Endothelial cell of umbilical vein (primary cell): Measurements from ENCODE around the gene SPACDR. TPM values are rescaled to one million over a fixed set of nuclear protein-coding genes. Genes with fewer than 3 reads are reported as not detected.

ENCODE experiments used
- BruUV-seq: library from RNA; stranded (reverse); fragments of 400-500 nt; replicated peaks from 2 replicates; lab custom pipeline; 2021; lab: Mats Ljungman, UMichigan
- CTCF ChIA-PET: fragments of 300-600, 350-600 bp; sonication (Branson Sonifier 250); formaldehyde crosslinking; loops from one replicate; lab custom pipeline; 2021; ENCODE audit warnings: antibody characterized with exemption, inconsistent platforms; lab: Charles Lee
- POLR2A ChIA-PET: fragments of 300-600, 350-600 bp; sonication (Branson Sonifier 250); formaldehyde crosslinking; loops from one replicate; lab custom pipeline; 2021; ENCODE audit warnings: antibody characterized with exemption, inconsistent platforms; lab: Charles Lee
- DNase-seq: peaks from one replicate; pipeline ENCODE4 v3.0.0-alpha.2; 2011; ENCODE audit warnings: low read depth, low spot score
- FAIRE-seq: peaks from 2 replicates; lab custom pipeline; 2011; peaks lifted over from hg19 to GRCh38; lab: Jason Lieb, UNC
- H2AFZ ChIP-seq: 2 replicates; pipeline ENCODE4 v1.6.0; 2012; ENCODE audit warnings: low read depth, low read length, control low read depth, inconsistent platforms
- H3K27ac ChIP-seq: 2 replicates; pipeline ENCODE4 v1.5.1; 2011; ENCODE audit warnings: low read depth, mild to moderate bottlenecking, control low read depth, low read length, moderate library complexity; ENCODE audit not compliant: insufficient read depth
- H3K27me3 ChIP-seq, 2 experiments: 2 replicates each; pipeline versions ENCODE4 v1.6.0 to v1.6.1; 2011; ENCODE audit warnings: low read length in 2 of 2, mixed read lengths in 1 of 2; ENCODE audit not compliant: control insufficient read depth in 2 of 2, insufficient read depth in 2 of 2
- H3K36me3 ChIP-seq, 2 experiments: 2 replicates in 1 of 2; 3 replicates in 1 of 2; pipeline ENCODE4 v1.5.1; 2011; ENCODE audit warnings: low read length in 2 of 2, mild to moderate bottlenecking in 1 of 2, moderate library complexity in 1 of 2; ENCODE audit not compliant: control insufficient read depth in 2 of 2, insufficient read depth in 2 of 2; ENCODE audit errors: extremely low read depth in 1 of 2
- H3K4me1 ChIP-seq: 3 replicates; pipeline ENCODE4 v1.5.1; 2011; ENCODE audit warnings: mild to moderate bottlenecking, low read length; ENCODE audit not compliant: control insufficient read depth, insufficient read depth; ENCODE audit errors: extremely low read depth
- H3K4me2 ChIP-seq: 2 replicates; pipeline ENCODE4 v1.6.1; 2011; ENCODE audit warnings: low read length, control low read depth, mixed read lengths; ENCODE audit not compliant: insufficient read depth
- H3K4me3 ChIP-seq, 3 experiments: fragments of 200-600 bp in 1 of 3; sonication (generic), shearing (Covaris generic) in 1 of 3; replicated peaks in 1 of 3; 2 replicates each; pipeline ENCODE4 v1.5.1; 2011 to 2016; ENCODE audit warnings: control low read depth in 3 of 3, low read length in 3 of 3, mild to moderate bottlenecking in 2 of 3, inconsistent platforms in 1 of 3, low read depth in 1 of 3, moderate library complexity in 1 of 3; ENCODE audit not compliant: insufficient read depth in 1 of 3
- H3K79me2 ChIP-seq: 2 replicates; pipeline ENCODE4 v1.6.0; 2012; ENCODE audit warnings: low read length, inconsistent platforms; ENCODE audit not compliant: control insufficient read depth, insufficient read depth
- H3K9ac ChIP-seq: replicated peaks from 2 replicates; pipeline ENCODE3; 2011; ENCODE audit warnings: low read length, control low read depth; ENCODE audit not compliant: insufficient read depth; ENCODE audit errors: extremely low read depth
- H3K9me1 ChIP-seq: replicated peaks from 3 replicates; pipeline ENCODE4 v1.6.0; 2011; ENCODE audit warnings: mild to moderate bottlenecking, low read length; ENCODE audit not compliant: control insufficient read depth, insufficient read depth; ENCODE audit errors: extremely low read depth
- H3K9me3 ChIP-seq: replicated peaks from 2 replicates; pipeline ENCODE4 v1.5.1; 2012; ENCODE audit warnings: low read length, inconsistent platforms; ENCODE audit not compliant: control insufficient read depth, insufficient read depth
- H4K20me1 ChIP-seq: replicated peaks from 2 replicates; pipeline ENCODE3; 2011; ENCODE audit warnings: mild to moderate bottlenecking, low read length; ENCODE audit not compliant: control insufficient read depth, insufficient read depth; ENCODE audit errors: extremely low read depth
- EZH2 ChIP-seq: IDR thresholded peaks from 2 replicates; pipeline ENCODE4 v1.6.1; 2012; ENCODE audit warnings: borderline replicate concordance, low read depth, mild to moderate bottlenecking, moderate library complexity, low read length, inconsistent platforms; ENCODE audit not compliant: severe bottlenecking
- FOS ChIP-seq: IDR thresholded peaks from 2 replicates; pipeline ENCODE4 v1.6.1; 2011; ENCODE audit warnings: mild to moderate bottlenecking, low read length, moderate library complexity, borderline replicate concordance; ENCODE audit not compliant: insufficient read depth
- GATA2 ChIP-seq: IDR thresholded peaks from 2 replicates; pipeline ENCODE4 v1.7.0; 2011; ENCODE audit warnings: low read depth, mild to moderate bottlenecking, moderate library complexity, mixed read lengths, low read length; ENCODE audit not compliant: insufficient read length, insufficient read depth
- JUN ChIP-seq: IDR thresholded peaks from 2 replicates; pipeline ENCODE4 v1.6.1; 2011; ENCODE audit warnings: borderline replicate concordance, low read depth; ENCODE audit not compliant: insufficient read length, insufficient read depth
- MYC ChIP-seq: IDR thresholded peaks from one replicate; pipeline ENCODE4 v1.6.1; 2011; ENCODE audit warnings: mild to moderate bottlenecking, low read depth, low read length
- POLR2A ChIP-seq: IDR thresholded peaks from 2 replicates; pipeline ENCODE4 v1.6.1; 2012; ENCODE audit warnings: low read depth, mild to moderate bottlenecking, control low read depth, low read length
- POLR2AphosphoS5 ChIP-seq: IDR thresholded peaks from 2 replicates; pipeline ENCODE4 v1.6.1; 2012; ENCODE audit warnings: low read depth, mild to moderate bottlenecking, control low read depth, low read length, moderate library complexity; ENCODE audit not compliant: insufficient read depth
- dilution Hi-C: fragments of 300-500 bp; cut with MboI; formaldehyde crosslinking; loops from one replicate; pipeline ENCODE4 v1.15.0; 2019; ENCODE audit warnings: low sequenced_read_pairs; ENCODE audit not compliant: extremely low pct_ligation_motif_present
- intact Hi-C: fragments of 100-400 bp; cut with micrococcal nuclease; formaldehyde crosslinking; loops from one replicate; pipeline ENCODE4 v1.10.0; 2022
- polyA plus RNA-seq, 4 experiments: library from polyadenylated mRNA; depleted of rRNA in 3 of 4; stranded (reverse) in 3 of 4; unstranded in 1 of 4; fragments of >200 nt; gene quantifications; 2 replicates each; pipeline versions ENCODE4 v1.2.1 to v1.2.3, GENCODE V29; 2011 to 2012; ENCODE audit warnings: missing spikeins in 1 of 4
- total RNA-seq: library from RNA; stranded (reverse); gene quantifications from 2 replicates; pipeline ENCODE4 v1.2.3, GENCODE V29; 2021
- TF ChIP-seq, protein P1 (sequence below): IDR thresholded peaks from 2 replicates; pipeline ENCODE4 v1.6.1; 2011; ENCODE audit not compliant: insufficient read depth, insufficient read length
- TF ChIP-seq, protein P2 (sequence below), 2 donors: IDR thresholded peaks; 1 replicate in 1 of 2; 2 replicates in 1 of 2; pipeline ENCODE4 v1.5.1; 2011; ENCODE audit warnings: low read length in 2 of 2, mild to moderate bottlenecking in 2 of 2, moderate library complexity in 2 of 2, control low read depth in 1 of 2, inconsistent platforms in 1 of 2, low read depth in 1 of 2; ENCODE audit not compliant: insufficient read depth in 1 of 2; ENCODE audit errors: extremely low read depth in 1 of 2

The SPACDR gene
- total and polyA plus RNA-seq, 2 donors (not counting 3 experiments of a cell fraction or from before 2014, with no cell fraction given) = 1.6 to 4.1 TPM

GRCh38 chr7:100467638-100468373 lies 3.7 kb upstream of the SPACDR start:
- Histone ChIP-seq H3K9me1 (no peaks in the 10 kb centered on the region), H3K4me3 (no peak overlapping the region), H3K36me3 (peaks cover 0 to 21% of the 10 kb centered on the region in 2 experiments), H2AFZ (no peak overlapping the region), H3K9me3 (no peaks in the 10 kb centered on the region), H3K4me1 (peaks cover 14% of the 10 kb centered on the region), H3K79me2 (peaks cover 1% of the 10 kb centered on the region), H3K27me3 (no peaks in the 10 kb centered on the region), H3K27ac (no peak overlapping the region), H3K9ac (no peak overlapping the region), H3K4me2 (no peak overlapping the region), H4K20me1 (no peaks in the 10 kb centered on the region)
- ChIA-PET CTCF (interaction anchor here (1.6 to 4.3 kb wide), 2 partner anchors 92 to 121 kb away, joined by 3 to 119 read pairs; no protein-coding TSS in a partner anchor), POLR2A (interaction anchor here (0.9 kb wide), 1 partner anchor 118 kb away, joined by 3 read pairs; the partner anchor contains the start of genes FBXO24 and LRCH4)
- TF ChIP-seq FOS (no peak), JUN (no peak), GATA2 (no peak), MYC (no peak), EZH2 (no peak), POLR2A (no peak), POLR2AphosphoS5 (no peak)
- TF ChIP-seq, protein P1, sequence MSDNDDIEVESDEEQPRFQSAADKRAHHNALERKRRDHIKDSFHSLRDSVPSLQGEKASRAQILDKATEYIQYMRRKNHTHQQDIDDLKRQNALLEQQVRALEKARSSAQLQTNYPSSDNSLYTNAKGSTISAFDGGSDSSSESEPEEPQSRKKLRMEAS = no peak
- TF ChIP-seq, protein P2, sequence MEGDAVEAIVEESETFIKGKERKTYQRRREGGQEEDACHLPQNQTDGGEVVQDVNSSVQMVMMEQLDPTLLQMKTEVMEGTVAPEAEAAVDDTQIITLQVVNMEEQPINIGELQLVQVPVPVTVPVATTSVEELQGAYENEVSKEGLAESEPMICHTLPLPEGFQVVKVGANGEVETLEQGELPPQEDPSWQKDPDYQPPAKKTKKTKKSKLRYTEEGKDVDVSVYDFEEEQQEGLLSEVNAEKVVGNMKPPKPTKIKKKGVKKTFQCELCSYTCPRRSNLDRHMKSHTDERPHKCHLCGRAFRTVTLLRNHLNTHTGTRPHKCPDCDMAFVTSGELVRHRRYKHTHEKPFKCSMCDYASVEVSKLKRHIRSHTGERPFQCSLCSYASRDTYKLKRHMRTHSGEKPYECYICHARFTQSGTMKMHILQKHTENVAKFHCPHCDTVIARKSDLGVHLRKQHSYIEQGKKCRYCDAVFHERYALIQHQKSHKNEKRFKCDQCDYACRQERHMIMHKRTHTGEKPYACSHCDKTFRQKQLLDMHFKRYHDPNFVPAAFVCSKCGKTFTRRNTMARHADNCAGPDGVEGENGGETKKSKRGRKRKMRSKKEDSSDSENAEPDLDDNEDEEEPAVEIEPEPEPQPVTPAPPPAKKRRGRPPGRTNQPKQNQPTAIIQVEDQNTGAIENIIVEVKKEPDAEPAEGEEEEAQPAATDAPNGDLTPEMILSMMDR (IDR thresholded peaks at IDR 0.05; ENCODE audit: extremely low read depth in 1 of 2, insufficient read depth in 1 of 2, low read depth in 1 of 2, low read length in 2 of 2) = no peak
- DNase-seq (no peak), FAIRE-seq (no peak)
- dilution Hi-C loops = no loop called here
- no TSS peak for BruUV-seq
- intact Hi-C loops = loop anchor here (5.0 kb wide), 2 partner anchors 209 to 224 kb away; partner anchors contain the start of gene GIGYF1
